ENCODE results near the gene STS. TPM values are rescaled to one million over a fixed set of nuclear protein-coding genes. Genes with fewer than 3 reads are reported as not detected.

Gene STS
- total RNA-seq, 1 donor from 2014 or later, result 2.2 TPM

DNA sequence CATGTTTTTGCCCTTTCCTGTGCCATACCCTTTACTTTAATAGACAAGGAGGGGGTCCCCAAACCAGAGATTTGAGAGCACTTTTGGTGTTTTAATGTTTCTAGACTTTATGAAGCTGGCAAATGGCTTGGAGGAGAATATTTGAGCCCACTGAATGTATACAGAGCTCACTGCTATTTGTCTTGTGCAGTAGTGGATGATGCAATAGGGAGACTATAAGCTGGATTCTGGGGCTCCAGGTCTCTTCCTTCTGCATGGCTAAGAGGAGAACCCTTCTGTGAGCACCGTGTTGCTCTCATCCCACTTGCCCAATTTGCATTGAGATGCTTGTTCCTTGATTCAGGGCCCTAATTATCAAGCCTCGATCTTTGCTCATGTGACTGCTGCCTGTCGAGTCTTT, 9.4 kb downstream of the STS start:
- no peak overlapping the region for H3K4me3 ChIP-seq (ENCODE audit: low read depth, low read length)
- TF ChIP-seq, protein P1, sequence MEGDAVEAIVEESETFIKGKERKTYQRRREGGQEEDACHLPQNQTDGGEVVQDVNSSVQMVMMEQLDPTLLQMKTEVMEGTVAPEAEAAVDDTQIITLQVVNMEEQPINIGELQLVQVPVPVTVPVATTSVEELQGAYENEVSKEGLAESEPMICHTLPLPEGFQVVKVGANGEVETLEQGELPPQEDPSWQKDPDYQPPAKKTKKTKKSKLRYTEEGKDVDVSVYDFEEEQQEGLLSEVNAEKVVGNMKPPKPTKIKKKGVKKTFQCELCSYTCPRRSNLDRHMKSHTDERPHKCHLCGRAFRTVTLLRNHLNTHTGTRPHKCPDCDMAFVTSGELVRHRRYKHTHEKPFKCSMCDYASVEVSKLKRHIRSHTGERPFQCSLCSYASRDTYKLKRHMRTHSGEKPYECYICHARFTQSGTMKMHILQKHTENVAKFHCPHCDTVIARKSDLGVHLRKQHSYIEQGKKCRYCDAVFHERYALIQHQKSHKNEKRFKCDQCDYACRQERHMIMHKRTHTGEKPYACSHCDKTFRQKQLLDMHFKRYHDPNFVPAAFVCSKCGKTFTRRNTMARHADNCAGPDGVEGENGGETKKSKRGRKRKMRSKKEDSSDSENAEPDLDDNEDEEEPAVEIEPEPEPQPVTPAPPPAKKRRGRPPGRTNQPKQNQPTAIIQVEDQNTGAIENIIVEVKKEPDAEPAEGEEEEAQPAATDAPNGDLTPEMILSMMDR (conservative IDR thresholded peaks at IDR 0.05; ENCODE audit: low read depth, low read length), result no peak
- DNase-seq (ENCODE audit: low read depth), result no peak

DNA sequence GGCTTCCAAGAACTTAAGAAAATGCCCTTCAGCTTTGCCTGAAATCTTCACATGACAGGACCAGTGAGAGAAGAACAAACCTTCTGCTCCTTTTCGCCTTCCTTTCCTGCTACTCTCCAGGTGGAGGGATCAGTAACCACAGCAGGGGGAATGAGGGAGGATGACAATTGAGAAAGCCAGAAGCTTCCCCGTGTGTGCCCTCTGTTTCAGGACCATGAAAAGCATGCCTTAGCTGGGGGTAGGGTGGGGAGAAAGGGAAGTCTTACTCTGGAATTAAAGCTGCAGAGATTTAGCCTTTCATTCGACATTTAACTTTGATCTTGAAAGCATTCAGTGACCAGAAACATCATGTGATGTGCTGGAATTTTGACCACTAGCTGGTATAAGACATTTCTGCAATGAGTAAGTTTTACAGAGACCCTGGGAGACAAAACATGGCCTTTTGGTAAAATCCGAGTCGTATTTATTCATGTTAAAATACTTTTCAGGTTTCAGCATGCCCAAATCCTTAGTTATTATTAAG, 11.0 kb downstream of the STS start:
- no peak for DNase-seq (ENCODE audit: low read depth)
- H3K4me3 ChIP-seq (ENCODE audit: low read depth, low read length), result no peak overlapping the region
- TF ChIP-seq, protein P1 (conservative IDR thresholded peaks at IDR 0.05; ENCODE audit: low read depth, low read length), result no peak

DNA sequence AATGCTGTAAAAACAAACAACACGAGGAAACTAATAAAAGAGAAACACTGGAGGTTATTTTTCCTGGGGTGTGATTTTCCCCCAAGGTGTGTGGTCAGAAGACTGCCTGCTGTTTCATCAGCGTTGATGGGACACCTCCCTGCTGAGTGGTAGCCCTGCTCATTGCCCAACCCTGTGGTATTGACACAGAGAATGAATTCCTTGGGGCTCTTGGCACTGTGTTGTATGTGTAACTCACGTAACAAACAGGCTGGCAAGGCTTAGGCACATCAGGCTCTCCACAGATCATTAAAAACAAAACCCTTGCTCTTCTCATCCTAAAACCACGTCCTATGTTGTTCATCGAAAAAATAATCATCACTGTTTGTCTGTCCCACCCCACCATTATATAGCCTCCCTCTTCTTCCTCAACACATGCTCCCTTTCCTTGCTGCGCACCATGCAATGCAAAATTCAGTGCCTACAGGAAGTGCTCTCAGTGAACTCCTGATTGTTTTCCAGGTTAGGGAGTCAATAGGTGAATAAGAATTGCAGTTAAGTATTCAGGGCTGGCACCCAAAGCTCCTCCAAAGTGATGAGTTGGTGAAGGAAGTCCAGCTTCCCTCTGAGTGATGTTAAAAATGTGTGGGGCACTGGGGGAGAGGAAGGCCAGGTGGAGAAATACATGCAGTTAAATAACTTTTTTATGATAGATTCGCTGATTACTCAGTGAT, 11.8 kb downstream of the STS start:
- TF ChIP-seq, protein P1 (conservative IDR thresholded peaks at IDR 0.05; ENCODE audit: low read depth, low read length), result no peak
- DNase-seq (ENCODE audit: low read depth), result peak; percentile 52
- no peak overlapping the region for H3K4me3 ChIP-seq (ENCODE audit: low read depth, low read length)

DNA sequence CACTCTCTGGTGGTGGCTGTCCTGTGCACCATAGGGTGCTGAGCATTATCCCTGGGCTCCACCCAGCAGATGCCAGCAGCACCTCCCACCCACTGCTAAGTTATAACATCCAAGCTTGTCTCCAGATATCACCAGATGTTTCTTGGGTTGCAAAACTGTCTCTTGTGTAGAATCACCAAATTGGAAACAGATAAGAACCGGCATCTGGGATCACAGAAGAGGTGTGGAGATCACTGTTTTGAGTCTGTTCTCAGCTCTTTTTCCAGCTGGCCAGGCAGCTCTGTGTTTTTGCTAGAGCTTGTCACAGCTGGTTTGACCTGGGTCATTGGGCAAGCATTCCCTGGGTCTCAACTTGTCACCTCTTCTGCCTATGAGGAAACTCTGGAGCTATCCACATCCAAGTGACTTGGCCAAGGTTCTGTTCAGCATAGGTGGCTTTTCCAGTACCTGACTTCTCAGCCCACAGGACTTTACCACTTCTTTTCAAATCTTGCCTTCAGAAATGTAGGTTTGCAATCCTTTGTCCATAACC, 15.7 kb downstream of the STS start:
- H3K4me3 ChIP-seq (ENCODE audit: low read depth, low read length), result no peak overlapping the region
- TF ChIP-seq, protein P1 (conservative IDR thresholded peaks at IDR 0.05; ENCODE audit: low read depth, low read length), result no peak
- DNase-seq (ENCODE audit: low read depth), result no peak

DNA sequence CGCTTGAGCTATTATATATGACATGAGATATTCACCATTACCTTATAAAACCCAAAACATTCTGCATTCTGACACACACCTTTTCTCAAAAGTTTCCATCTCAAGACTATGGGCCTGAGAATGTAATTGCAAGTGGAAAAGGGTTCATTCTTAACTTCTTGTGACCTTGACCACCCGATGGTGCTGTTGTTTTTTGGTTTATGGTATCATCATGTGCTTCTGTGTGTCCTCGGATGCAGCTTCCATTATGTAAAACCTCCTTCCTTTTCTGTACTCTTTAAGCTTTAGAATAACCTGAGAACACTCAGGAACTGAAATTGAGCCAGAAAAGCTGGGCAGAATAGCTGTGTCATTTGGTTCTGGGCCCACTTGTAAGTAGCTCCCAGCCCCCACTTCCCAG, 16.7 kb downstream of the STS start:
- TF ChIP-seq, protein P1 (conservative IDR thresholded peaks at IDR 0.05; ENCODE audit: low read depth, low read length), result no peak
- H3K4me3 ChIP-seq (ENCODE audit: low read depth, low read length), result no peak overlapping the region
- no peak for DNase-seq (ENCODE audit: low read depth)

DNA sequence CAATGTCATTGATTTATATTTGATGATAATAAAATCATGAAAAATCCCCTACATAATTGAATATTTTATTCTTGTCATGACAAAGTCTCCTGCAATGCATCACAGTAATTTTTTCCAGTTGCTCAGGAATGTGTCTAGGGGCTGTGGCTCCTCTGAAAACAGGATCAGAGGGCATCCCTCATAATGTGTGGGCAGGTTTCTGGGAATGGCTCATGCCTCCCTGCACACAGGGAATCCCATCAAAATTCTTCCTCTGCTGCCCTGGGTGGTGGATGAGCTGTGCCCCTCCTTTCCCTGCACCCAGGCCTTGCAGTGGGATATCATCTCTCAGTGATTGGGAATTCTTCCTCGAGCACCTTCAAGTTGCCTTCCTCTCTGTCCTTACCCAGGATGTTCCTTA, 20.9 kb downstream of the STS start:
- TF ChIP-seq, protein P1 (conservative IDR thresholded peaks at IDR 0.05; ENCODE audit: low read depth, low read length), result no peak
- no peak overlapping the region for H3K4me3 ChIP-seq (ENCODE audit: low read depth, low read length)
- DNase-seq (ENCODE audit: low read depth), result no peak

DNA sequence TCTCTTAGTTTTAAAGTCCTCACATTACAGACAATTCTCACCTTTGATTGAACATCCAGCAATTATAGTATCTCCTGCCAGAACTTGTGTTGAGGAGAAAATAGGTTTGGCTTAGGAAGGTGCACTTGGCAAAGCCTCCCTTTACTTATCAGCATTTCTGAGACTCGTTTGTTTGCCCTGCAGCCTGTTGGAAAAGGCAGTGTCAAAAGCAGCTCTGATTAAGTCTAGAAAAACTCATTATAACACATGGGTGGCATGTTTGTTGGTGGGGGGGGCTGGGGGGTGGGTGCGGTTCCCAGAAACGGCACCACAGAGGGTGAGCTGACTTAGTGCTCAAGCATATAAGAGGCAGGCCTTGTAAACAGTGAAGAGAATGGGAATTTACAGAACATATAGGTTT, 22.1 kb downstream of the STS start:
- TF ChIP-seq, protein P1 (conservative IDR thresholded peaks at IDR 0.05; ENCODE audit: low read depth, low read length), result no peak
- H3K4me3 ChIP-seq (ENCODE audit: low read depth, low read length), result no peak overlapping the region
- DNase-seq (ENCODE audit: low read depth), result no peak

Measured in epithelial cell of proximal tubule (primary cell).